Astrocyte of the cerebellum (primary cell): Measurements from ENCODE around the gene LIN9.

ENCODE experiments used
- DNase-seq: peaks from one replicate; pipeline ENCODE4 v3.0.0-alpha.2; 2011; ENCODE audit warnings: low read depth
- H3K4me3 ChIP-seq: 2 replicates; pipeline ENCODE4 v1.5.1; 2011; ENCODE audit warnings: mild to moderate bottlenecking, low read depth, low read length, moderate library complexity
- in situ Hi-C: cut with HindIII; loops from 2 replicates; pipeline ENCODE4 v1.10.0; 2017; ENCODE audit warnings: low sequenced_read_pairs
- TF ChIP-seq, protein P1 (sequence below): IDR thresholded peaks from 2 replicates; pipeline ENCODE4 v1.5.1; 2012; ENCODE audit warnings: low read length, low read depth, moderate library complexity, mild to moderate bottlenecking; ENCODE audit errors: missing control alignments

The LIN9 gene

DNA sequence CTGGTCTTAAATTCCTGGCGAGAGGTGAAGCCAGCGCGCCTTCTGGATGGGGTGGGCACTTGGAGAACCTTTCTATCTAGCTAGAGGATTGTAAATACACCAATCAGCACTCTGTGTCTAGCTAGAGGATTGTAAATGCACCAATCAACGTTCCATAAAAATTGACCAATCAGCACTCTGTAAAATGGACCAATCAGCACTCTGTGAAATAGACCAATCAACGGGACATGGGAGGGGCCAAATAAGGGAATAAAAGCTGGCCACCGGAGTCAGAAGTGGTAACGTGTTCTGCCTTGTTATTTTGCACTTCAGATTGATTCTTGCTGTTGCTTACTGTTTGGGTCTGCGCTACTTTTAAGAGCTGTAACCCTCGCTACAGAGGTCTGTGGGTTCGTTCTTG, 12.0 kb upstream of the LIN9 start:
- TF ChIP-seq, protein P1, sequence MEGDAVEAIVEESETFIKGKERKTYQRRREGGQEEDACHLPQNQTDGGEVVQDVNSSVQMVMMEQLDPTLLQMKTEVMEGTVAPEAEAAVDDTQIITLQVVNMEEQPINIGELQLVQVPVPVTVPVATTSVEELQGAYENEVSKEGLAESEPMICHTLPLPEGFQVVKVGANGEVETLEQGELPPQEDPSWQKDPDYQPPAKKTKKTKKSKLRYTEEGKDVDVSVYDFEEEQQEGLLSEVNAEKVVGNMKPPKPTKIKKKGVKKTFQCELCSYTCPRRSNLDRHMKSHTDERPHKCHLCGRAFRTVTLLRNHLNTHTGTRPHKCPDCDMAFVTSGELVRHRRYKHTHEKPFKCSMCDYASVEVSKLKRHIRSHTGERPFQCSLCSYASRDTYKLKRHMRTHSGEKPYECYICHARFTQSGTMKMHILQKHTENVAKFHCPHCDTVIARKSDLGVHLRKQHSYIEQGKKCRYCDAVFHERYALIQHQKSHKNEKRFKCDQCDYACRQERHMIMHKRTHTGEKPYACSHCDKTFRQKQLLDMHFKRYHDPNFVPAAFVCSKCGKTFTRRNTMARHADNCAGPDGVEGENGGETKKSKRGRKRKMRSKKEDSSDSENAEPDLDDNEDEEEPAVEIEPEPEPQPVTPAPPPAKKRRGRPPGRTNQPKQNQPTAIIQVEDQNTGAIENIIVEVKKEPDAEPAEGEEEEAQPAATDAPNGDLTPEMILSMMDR, result no peak
- in situ Hi-C loops, result no loop called here
- H3K4me3 ChIP-seq, result no peak overlapping the region
- no peak for DNase-seq

DNA sequence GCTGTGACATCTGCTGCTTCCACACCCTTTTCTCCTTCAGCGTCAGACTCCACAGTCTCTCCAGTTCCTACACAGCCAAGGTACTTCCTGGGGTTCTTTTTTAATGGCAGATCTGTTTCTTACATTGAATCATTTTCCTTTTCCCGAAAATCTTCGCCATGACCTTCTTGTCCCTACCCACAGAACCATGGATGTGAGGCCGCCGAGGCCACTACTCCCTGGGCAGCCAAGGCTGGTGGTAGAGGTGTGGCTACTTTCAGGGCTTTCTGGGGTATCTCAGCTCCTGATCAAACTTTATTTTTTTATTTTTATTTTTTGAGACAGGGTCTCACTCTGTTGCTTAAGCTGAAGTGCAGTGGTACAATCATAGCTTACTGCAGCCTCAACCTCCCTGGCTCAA, 9.5 kb upstream of the LIN9 start:
- no peak overlapping the region for H3K4me3 ChIP-seq
- TF ChIP-seq, protein P1, result no peak
- no peak for DNase-seq
- in situ Hi-C loops, result no loop called here

DNA sequence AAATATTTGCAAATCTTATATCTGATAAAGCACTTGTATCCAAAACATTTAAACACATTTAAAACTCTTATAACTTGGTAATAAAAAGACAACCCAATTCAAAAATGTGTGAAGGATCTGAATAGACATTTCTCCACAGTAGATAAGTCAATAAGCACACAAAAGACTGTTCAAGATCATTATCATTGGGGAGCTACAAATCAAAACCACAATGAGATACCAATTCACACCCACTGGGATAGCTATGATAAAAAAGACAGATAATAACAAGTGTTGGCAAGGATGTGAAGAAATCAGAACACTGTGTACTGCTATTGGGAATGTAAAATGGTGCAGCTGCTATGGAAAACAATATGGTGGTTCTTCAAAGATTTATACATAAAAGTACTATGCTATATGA, 5.1 kb upstream of the LIN9 start:
- H3K4me3 ChIP-seq, result no peak overlapping the region
- TF ChIP-seq, protein P1, result no peak
- in situ Hi-C loops, result no loop called here
- no peak for DNase-seq

DNA sequence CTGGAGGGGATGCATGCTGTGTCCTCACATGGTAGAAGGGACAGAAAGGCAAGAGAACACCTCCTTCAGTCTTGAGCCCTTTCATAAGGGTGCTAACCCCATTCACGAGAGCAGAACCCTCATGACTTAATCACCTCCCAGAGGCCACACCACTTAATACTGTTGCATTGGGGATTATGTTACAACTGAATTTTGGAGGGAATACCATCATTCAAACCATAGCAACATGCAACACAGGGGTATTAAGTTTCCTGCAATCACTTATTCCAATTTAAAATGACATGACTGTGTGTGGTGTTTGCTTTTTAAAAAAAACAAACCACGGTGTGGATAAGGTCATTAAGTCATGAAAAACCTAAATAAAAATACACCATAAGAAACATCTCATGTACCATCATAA, 3.1 kb upstream of the LIN9 start:
- in situ Hi-C loops, result no loop called here
- DNase-seq, result no peak
- H3K4me3 ChIP-seq, result no peak overlapping the region
- TF ChIP-seq, protein P1, result no peak

DNA sequence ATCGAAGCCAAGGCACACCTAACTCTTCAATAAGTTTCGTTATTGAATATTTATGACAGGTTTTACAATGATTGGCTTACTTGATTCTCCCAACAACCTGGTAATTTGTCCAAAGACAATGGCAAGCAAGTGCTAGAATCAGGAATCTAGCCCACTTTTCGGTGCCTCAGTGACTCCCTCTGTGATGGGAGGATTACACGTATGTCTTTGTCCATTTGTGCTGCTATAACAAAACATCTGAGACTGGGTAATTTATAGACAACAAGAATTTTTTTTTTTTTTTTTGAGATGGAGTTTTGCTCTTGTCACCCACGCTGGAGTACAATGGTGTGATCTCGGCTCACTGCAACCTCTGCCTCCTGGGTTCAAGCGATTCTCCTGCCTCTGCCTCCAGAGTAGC, 2.4 kb upstream of the LIN9 start:
- no peak overlapping the region for H3K4me3 ChIP-seq
- DNase-seq, result no peak
- in situ Hi-C loops, result no loop called here
- TF ChIP-seq, protein P1, result no peak

DNA sequence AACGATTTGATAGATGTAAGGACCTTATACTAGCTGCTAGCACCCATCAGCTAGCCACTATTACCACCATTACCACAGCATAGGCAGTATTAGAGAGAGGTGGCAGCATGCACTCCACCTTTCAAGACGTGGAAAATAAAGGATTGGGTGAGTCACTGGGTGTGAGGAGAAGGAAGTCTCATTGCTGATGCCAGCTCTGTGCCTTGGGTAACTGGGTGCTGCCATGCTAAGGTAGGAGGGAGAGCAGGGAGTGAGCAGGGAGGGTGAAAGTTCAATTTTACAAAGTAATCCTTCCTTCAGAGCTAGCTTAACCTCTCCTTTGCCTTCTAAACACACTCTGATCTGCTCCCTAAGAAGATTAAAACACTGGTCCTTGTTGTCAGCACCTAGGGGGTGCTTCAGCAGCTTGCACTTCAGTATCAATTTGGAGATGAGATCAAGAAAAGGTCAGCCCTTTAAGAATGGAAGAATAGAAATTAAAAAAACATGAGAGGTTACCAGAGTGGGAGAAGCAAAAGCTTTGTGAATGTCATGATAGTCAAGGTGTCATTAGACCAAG, 1.8 kb upstream of the LIN9 start:
- TF ChIP-seq, protein P1, result no peak
- DNase-seq, result no peak
- in situ Hi-C loops, result no loop called here
- H3K4me3 ChIP-seq, result no peak overlapping the region

DNA sequence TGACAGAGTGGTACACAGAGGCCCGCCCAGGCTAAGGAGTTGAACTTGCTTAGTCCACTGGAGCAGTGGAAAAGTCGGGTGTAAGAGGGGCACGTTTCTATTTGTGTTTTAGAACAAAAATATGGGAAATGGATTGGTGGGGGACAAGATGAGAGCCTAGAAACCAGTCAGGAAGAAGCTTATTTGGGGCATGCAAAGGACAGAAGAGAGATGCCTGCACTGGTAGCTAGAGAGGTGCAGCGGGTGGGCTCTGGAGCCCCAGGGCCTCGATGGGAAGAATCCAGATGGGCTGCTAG, 1.2 kb upstream of the LIN9 start:
- in situ Hi-C loops, result no loop called here
- DNase-seq, result no peak
- TF ChIP-seq, protein P1, result no peak
- no peak overlapping the region for H3K4me3 ChIP-seq
